Activated B cell treated with CpG ODN at 0.5 μM for 24 hours (primary cell): ENCODE data around the gene SP3. TPM values are rescaled to one million over a fixed set of nuclear protein-coding genes. Genes with fewer than 3 reads are reported as not detected.

Experiments used
- ATAC-seq: fragments of 200-7000 bp; cut with Tn5 transposase; one replicate; pipeline ENCODE4 v1.10.0; 2021; ENCODE audit warnings: low read depth, mild to moderate bottlenecking, moderate library complexity
- CTCF ChIA-PET: fragments of 350-600 bp; sonication (Branson Sonifier 250); formaldehyde crosslinking; loops from one replicate; lab custom pipeline; 2021; ENCODE audit warnings: antibody characterized with exemption; lab: Charles Lee
- POLR2A ChIA-PET: fragments of 350-600 bp; sonication (Branson Sonifier 250); formaldehyde crosslinking; loops from one replicate; lab custom pipeline; 2021; ENCODE audit warnings: antibody characterized with exemption; lab: Charles Lee
- DNase-seq: peaks from one replicate; pipeline ENCODE4 v3.0.0; 2022
- H3K27ac Mint-ChIP-seq: one replicate; pipeline ENCODE4 v1.8.0; 2020; ENCODE audit warnings: mixed read lengths
- H3K27me3 Mint-ChIP-seq: one replicate; pipeline ENCODE4 v1.8.0; 2021; ENCODE audit warnings: mixed read lengths
- H3K36me3 Mint-ChIP-seq: one replicate; pipeline ENCODE4 v1.8.0; 2021; ENCODE audit warnings: low read depth, mixed read lengths
- H3K4me1 Mint-ChIP-seq: one replicate; pipeline ENCODE4 v1.8.0; 2021; ENCODE audit warnings: mixed read lengths
- H3K4me3 Mint-ChIP-seq: one replicate; pipeline ENCODE4 v1.8.0; 2020; ENCODE audit warnings: mild to moderate bottlenecking, mixed read lengths
- H3K9me3 Mint-ChIP-seq: one replicate; pipeline ENCODE4 v1.8.0; 2020; ENCODE audit warnings: mixed read lengths
- intact Hi-C: fragments of 100-400 bp; cut with micrococcal nuclease; formaldehyde crosslinking; loops from one replicate; pipeline ENCODE4 v1.15.1; 2024
- total RNA-seq: library from RNA; stranded (reverse); gene quantifications from 2 replicates; pipeline ENCODE4 v1.2.3, GENCODE V29; 2022
- TF ChIP-seq, protein P1 (sequence below): fragments of 200-600 bp; IDR thresholded peaks from one replicate; pipeline ENCODE4 v1.8.0; 2022; ENCODE audit warnings: antibody characterized with exemption, mild to moderate bottlenecking

Gene SP3
- total RNA-seq, 1 donor from 2014 or later, result 139 TPM

- intact Hi-C loops, result loop anchor here (1.0 kb wide), 1 partner anchor 47 kb away; the partner anchor contains the start of gene SP3
- ChIA-PET CTCF (no interaction called here), POLR2A (interaction anchor here (0.9 to 3.2 kb wide), 7 partner anchors 8 to 48 kb away, joined by 3 to 21 read pairs (median 8); no protein-coding TSS in a partner anchor)
- ATAC-seq (peak; percentile 74), DNase-seq (peak; percentile 46)
- Mint-ChIP-seq H3K4me3 (peak overlapping the region; percentile 73), H3K36me3 (no peaks in the 10 kb centered on the region), H3K27me3 (no peaks in the 10 kb centered on the region), H3K27ac (peak overlapping the region; percentile 53), H3K9me3 (no peaks in the 10 kb centered on the region), H3K4me1 (peaks cover 15% of the 10 kb centered on the region)
- TF ChIP-seq, protein P1, sequence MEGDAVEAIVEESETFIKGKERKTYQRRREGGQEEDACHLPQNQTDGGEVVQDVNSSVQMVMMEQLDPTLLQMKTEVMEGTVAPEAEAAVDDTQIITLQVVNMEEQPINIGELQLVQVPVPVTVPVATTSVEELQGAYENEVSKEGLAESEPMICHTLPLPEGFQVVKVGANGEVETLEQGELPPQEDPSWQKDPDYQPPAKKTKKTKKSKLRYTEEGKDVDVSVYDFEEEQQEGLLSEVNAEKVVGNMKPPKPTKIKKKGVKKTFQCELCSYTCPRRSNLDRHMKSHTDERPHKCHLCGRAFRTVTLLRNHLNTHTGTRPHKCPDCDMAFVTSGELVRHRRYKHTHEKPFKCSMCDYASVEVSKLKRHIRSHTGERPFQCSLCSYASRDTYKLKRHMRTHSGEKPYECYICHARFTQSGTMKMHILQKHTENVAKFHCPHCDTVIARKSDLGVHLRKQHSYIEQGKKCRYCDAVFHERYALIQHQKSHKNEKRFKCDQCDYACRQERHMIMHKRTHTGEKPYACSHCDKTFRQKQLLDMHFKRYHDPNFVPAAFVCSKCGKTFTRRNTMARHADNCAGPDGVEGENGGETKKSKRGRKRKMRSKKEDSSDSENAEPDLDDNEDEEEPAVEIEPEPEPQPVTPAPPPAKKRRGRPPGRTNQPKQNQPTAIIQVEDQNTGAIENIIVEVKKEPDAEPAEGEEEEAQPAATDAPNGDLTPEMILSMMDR, result no peak
These were observed 47.5 kb upstream of the SP3 start for GRCh38 chr2:174012347-174013314.

DNA sequence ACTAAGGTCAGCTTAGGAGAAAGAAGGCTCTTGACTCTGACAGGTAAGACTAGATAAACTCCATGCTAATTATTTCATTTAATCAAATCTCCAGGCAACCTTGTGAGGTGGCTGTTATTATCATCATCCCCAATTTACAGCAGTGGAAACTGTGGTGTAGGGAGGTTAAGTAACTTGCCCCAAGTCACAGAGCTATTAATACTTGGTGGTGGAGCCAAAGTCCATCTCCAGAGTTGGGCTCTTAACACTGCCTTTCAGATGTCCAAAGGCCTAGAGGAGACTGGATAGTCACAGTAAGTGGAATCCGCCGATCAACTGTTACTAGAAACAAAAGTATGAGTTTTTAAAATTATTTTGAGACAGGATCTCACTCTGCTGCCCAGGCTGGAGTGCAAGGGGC lies 46.6 kb upstream of the SP3 start:
- TF ChIP-seq, protein P1, result no peak
- DNase-seq (no peak), ATAC-seq (no peak)
- Mint-ChIP-seq H3K27ac (no peak overlapping the region), H3K36me3 (no peaks in the 10 kb centered on the region), H3K27me3 (no peaks in the 10 kb centered on the region), H3K4me1 (peaks cover 15% of the 10 kb centered on the region), H3K4me3 (no peak overlapping the region), H3K9me3 (no peaks in the 10 kb centered on the region)
- CTCF ChIA-PET, result no interaction called here
- intact Hi-C loops, result loop anchor here (1.0 to 2.0 kb wide), 2 partner anchors 21 to 46 kb away; partner anchors contain the start of gene SP3
- POLR2A ChIA-PET, result interaction anchor here (1.0 to 2.1 kb wide), 5 partner anchors 15 to 46 kb away, joined by 3 to 21 read pairs (median 8); no protein-coding TSS in a partner anchor

- TF ChIP-seq, protein P1, result no peak
- Mint-ChIP-seq H3K27ac (no peak overlapping the region), H3K36me3 (no peaks in the 10 kb centered on the region), H3K27me3 (no peaks in the 10 kb centered on the region), H3K9me3 (no peaks in the 10 kb centered on the region), H3K4me3 (no peak overlapping the region), H3K4me1 (peaks cover 15% of the 10 kb centered on the region)
- ATAC-seq (no peak), DNase-seq (no peak)
- CTCF ChIA-PET, result no interaction called here
- intact Hi-C loops, result loop anchor here (2.0 kb wide), 1 partner anchor 20 kb away; no protein-coding TSS in a partner anchor
- POLR2A ChIA-PET, result interaction anchor here (2.1 kb wide), 1 partner anchor 45 kb away, joined by 8 read pairs; no protein-coding TSS in a partner anchor
These were observed 46.0 kb upstream of the SP3 start for GRCh38 chr2:174011173-174011572.

DNA sequence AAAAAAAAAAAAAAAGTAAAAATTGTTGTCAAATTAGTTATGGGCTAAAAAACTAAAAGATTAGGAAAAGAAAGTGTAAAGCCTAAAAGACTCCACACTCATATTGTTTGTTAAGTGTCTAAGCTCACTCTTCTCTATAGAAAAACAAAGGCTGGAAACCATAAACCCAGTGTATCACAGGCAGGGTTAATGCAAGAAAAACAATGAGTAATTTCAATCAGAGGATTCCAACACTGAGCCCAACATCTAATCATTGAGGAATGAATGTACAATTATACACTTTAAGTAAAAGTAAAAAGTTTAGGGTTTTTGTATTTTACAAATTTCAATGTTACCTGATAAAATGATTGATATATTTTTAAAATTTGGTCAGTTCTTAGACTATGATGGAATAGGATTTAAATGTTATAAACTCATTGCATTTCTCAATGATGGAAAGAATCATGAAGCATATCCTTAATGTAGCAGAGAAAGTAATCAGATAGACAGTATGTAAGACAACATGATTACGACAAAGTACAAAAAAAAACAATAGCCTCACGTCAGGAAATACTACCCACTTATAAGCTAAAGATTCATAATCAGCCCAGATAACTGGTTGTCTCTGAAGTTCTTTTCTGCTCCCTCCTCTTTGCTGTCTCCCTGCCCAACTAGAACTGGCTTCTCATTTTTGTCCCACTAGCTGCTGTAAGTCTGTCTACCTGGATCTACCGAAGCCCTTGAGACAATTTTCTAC lies 44.5 kb upstream of the SP3 start:
- H3K4me1 Mint-ChIP-seq, result peaks cover 15% of the 10 kb centered on the region

More for the DNA sequence above, 44.5 kb upstream of the SP3 start:
- Mint-ChIP-seq H3K4me3 (no peak overlapping the region), H3K27ac (no peak overlapping the region), H3K27me3 (no peaks in the 10 kb centered on the region), H3K9me3 (no peaks in the 10 kb centered on the region), H3K36me3 (no peaks in the 10 kb centered on the region)
- POLR2A ChIA-PET, result no interaction called here
- intact Hi-C loops, result loop anchor here (2.0 kb wide), 1 partner anchor 19 kb away; no protein-coding TSS in a partner anchor
- TF ChIP-seq, protein P1, result no peak
- DNase-seq, result no peak
- ATAC-seq, result no peak
- CTCF ChIA-PET, result no interaction called here
